Fibroblast of villous mesenchyme (primary cell): ENCODE measurements around the gene ZBTB16. TPM values are rescaled to one million over a fixed set of nuclear protein-coding genes. Genes with fewer than 3 reads are reported as not detected.

ENCODE experiments used
- DNase-seq: peaks from one replicate; pipeline ENCODE4 v3.0.0-alpha.2; 2010; ENCODE audit warnings: low read depth
- H3K4me3 ChIP-seq: 2 replicates; pipeline ENCODE4 v1.5.1; 2011; ENCODE audit warnings: low read depth, mild to moderate bottlenecking, low read length
- CTCF ChIP-seq: IDR thresholded peaks from 2 replicates; pipeline ENCODE4 v1.5.1; 2012; ENCODE audit warnings: low read depth, mild to moderate bottlenecking, low read length; ENCODE audit not compliant: insufficient read depth
- total RNA-seq: library from RNA; depleted of rRNA; stranded (reverse); fragments of >200 nt; gene quantifications from 2 replicates; pipeline ENCODE4 v1.2.3, GENCODE V29; 2012

The ZBTB16 gene
- total RNA-seq, 1 donor = 0.86 TPM

DNA sequence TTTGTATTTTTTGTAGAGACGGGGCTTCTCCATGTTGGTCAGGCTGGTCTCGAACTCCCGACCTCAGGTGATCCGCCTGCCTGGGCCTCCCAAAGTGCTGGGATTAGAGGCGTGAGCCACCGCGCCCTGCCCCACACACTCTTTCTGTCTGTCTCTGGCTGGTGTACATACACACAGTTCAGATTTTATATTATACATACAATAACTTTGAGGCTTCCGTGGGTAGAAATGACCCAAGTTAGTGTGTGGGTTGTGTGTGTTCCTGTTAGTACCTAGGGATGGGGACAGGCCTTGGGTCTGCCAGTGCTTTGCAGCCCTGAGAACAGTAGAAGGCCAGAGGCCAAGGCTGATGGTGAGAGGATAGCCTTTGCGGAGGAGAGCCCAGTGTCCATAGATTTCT, 2.8 kb downstream of the ZBTB16 start:
- no peak for TF ChIP-seq CTCF
- no peak for DNase-seq
- H3K4me3 ChIP-seq = peak overlapping the region; percentile 96

DNA sequence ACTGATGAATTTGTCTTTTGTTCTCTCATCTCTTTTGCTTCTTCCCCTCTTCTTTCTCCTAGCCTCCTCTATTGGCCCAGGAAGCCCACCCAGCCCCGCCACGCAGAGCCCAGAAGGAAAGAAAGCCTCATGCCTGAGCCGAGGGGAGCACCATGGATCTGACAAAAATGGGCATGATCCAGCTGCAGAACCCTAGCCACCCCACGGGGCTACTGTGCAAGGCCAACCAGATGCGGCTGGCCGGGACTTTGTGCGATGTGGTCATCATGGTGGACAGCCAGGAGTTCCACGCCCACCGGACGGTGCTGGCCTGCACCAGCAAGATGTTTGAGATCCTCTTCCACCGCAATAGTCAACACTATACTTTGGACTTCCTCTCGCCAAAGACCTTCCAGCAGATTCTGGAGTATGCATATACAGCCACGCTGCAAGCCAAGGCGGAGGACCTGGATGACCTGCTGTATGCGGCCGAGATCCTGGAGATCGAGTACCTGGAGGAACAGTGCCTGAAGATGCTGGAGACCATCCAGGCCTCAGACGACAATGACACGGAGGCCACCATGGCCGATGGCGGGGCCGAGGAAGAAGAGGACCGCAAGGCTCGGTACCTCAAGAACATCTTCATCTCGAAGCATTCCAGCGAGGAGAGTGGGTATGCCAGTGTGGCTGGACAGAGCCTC, 3.8 kb downstream of the ZBTB16 start:
- TF ChIP-seq CTCF = no peak
- no peak overlapping the region for H3K4me3 ChIP-seq
- no peak for DNase-seq

DNA sequence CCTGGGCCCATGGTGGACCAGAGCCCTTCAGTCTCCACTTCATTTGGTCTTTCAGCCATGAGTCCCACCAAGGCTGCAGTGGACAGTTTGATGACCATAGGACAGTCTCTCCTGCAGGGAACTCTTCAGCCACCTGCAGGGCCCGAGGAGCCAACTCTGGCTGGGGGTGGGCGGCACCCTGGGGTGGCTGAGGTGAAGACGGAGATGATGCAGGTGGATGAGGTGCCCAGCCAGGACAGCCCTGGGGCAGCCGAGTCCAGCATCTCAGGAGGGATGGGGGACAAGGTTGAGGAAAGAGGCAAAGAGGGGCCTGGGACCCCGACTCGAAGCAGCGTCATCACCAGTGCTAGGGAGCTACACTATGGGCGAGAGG, 4.3 kb downstream of the ZBTB16 start:
- no peak for TF ChIP-seq CTCF
- H3K4me3 ChIP-seq = no peak overlapping the region
- DNase-seq = no peak

GRCh38 chr11:114064216-114064615, 4.7 kb downstream of the ZBTB16 start:
- H3K4me3 ChIP-seq = no peak overlapping the region
- no peak for TF ChIP-seq CTCF
- no peak for DNase-seq

GRCh38 chr11:114065094-114065493, 5.6 kb downstream of the ZBTB16 start:
- H3K4me3 ChIP-seq = no peak overlapping the region
- DNase-seq = no peak
- no peak for TF ChIP-seq CTCF

- no peak for DNase-seq
- H3K4me3 ChIP-seq = no peak overlapping the region
- no peak for TF ChIP-seq CTCF
Measured at GRCh38 chr11:114066046-114066648, 6.6 kb downstream of the ZBTB16 start.

- no peak overlapping the region for H3K4me3 ChIP-seq
- no peak for DNase-seq
- TF ChIP-seq CTCF = no peak
Measured at GRCh38 chr11:114068327-114068726, 8.8 kb downstream of the ZBTB16 start.
